Adipocyte (in vitro differentiated cells): ENCODE results near the gene EID3.
"Not testable (repeated sequence)": the region's sequence is repeated elsewhere in the genome, so short reads cannot be mapped to it uniquely, and the experiment has no call there.

Experiments
- DNase-seq: peaks from one replicate; pipeline ENCODE4 v3.0.0-alpha.2; 2015; ENCODE audit warnings: low read depth
- H3K27me3 ChIP-seq: replicated peaks from 2 replicates; pipeline ENCODE4 v1.7.0; 2013; ENCODE audit warnings: mild to moderate bottlenecking, low read length, moderate library complexity; ENCODE audit not compliant: control insufficient read depth, insufficient read depth
- H3K36me3 ChIP-seq: 2 replicates; pipeline ENCODE4 v1.7.0; 2013; ENCODE audit warnings: low read length, mild to moderate bottlenecking, moderate library complexity; ENCODE audit not compliant: control insufficient read depth, insufficient read depth, severe bottlenecking
- H3K4me1 ChIP-seq: 2 replicates; pipeline ENCODE4 v1.7.0; 2013; ENCODE audit warnings: mild to moderate bottlenecking, low read length, moderate library complexity; ENCODE audit not compliant: control insufficient read depth, insufficient read depth
- H3K4me3 ChIP-seq: 2 replicates; pipeline ENCODE4 v1.7.0; 2013; ENCODE audit warnings: mild to moderate bottlenecking, low read length, moderate library complexity
- H3K9ac ChIP-seq: 2 replicates; pipeline ENCODE4 v1.7.0; 2013; ENCODE audit warnings: mild to moderate bottlenecking, low read length, moderate library complexity
- H3K9me3 ChIP-seq: 2 replicates; pipeline ENCODE4 v1.7.0; 2013; ENCODE audit warnings: mild to moderate bottlenecking, low read length, moderate library complexity; ENCODE audit not compliant: control insufficient read depth

The EID3 gene

GRCh38 chr12:104328790-104329189, 25.3 kb downstream of the EID3 start:
- H3K9ac ChIP-seq: no peak overlapping the region
- no peak overlapping the region for H3K4me3 ChIP-seq
- peaks cover 99% of the 10 kb centered on the region for H3K36me3 ChIP-seq
- H3K9me3 ChIP-seq: no peaks in the 10 kb centered on the region
- DNase-seq: no peak
- H3K27me3 ChIP-seq: no peaks in the 10 kb centered on the region
- H3K4me1 ChIP-seq: no peaks in the 10 kb centered on the region

GRCh38 chr12:104329707-104330532, 26.4 kb downstream of the EID3 start:
- H3K9ac ChIP-seq: no peak overlapping the region
- no peaks in the 10 kb centered on the region for H3K9me3 ChIP-seq
- no peaks in the 10 kb centered on the region for H3K27me3 ChIP-seq
- no peak overlapping the region for H3K4me3 ChIP-seq
- DNase-seq: no peak
- peaks cover 5% of the 10 kb centered on the region for H3K4me1 ChIP-seq
- H3K36me3 ChIP-seq: peaks cover 99% of the 10 kb centered on the region

- H3K9me3 ChIP-seq: no peaks in the 10 kb centered on the region
- no peak overlapping the region for H3K9ac ChIP-seq
- DNase-seq: no peak
- no peaks in the 10 kb centered on the region for H3K27me3 ChIP-seq
- peaks cover 5% of the 10 kb centered on the region for H3K4me1 ChIP-seq
- peaks cover 99% of the 10 kb centered on the region for H3K36me3 ChIP-seq
- H3K4me3 ChIP-seq: no peak overlapping the region
Observed at GRCh38 chr12:104331376-104331775, 27.8 kb downstream of the EID3 start.

- not testable (repeated sequence) for H3K27me3 ChIP-seq, H3K4me3 ChIP-seq, DNase-seq, H3K9me3 ChIP-seq, H3K4me1 ChIP-seq
- peaks cover 99% of the 10 kb centered on the region for H3K36me3 ChIP-seq
- peak overlapping the region; percentile 20 for H3K9ac ChIP-seq
Observed at GRCh38 chr12:104332273-104332672, 28.7 kb downstream of the EID3 start.

- H3K4me3 ChIP-seq: no peak overlapping the region
- DNase-seq: no peak
- H3K4me1 ChIP-seq: peaks cover 5% of the 10 kb centered on the region
- no peaks in the 10 kb centered on the region for H3K27me3 ChIP-seq
- no peak overlapping the region for H3K9ac ChIP-seq
- H3K36me3 ChIP-seq: peaks cover 95% of the 10 kb centered on the region
- H3K9me3 ChIP-seq: no peaks in the 10 kb centered on the region
Observed at GRCh38 chr12:104333692-104334255, 30.2 kb downstream of the EID3 start.

GRCh38 chr12:104334581-104334980, 31.0 kb downstream of the EID3 start:
- Histone ChIP-seq H3K9ac (no peak overlapping the region), H3K36me3 (peaks cover 95% of the 10 kb centered on the region), H3K9me3 (no peaks in the 10 kb centered on the region), H3K27me3 (no peaks in the 10 kb centered on the region), H3K4me1 (peaks cover 13% of the 10 kb centered on the region), H3K4me3 (no peak overlapping the region)
- DNase-seq: peak; percentile 47

GRCh38 chr12:104336115-104336514, 32.6 kb downstream of the EID3 start:
- Histone ChIP-seq H3K9me3 (no peaks in the 10 kb centered on the region), H3K36me3 (peaks cover 95% of the 10 kb centered on the region), H3K9ac (peak overlapping the region; percentile 0), H3K4me3 (no peak overlapping the region), H3K27me3 (no peaks in the 10 kb centered on the region), H3K4me1 (peaks cover 28% of the 10 kb centered on the region)
- DNase-seq: no peak

GRCh38 chr12:104337030-104337558, 33.6 kb downstream of the EID3 start:
- Histone ChIP-seq H3K4me3 (no peak overlapping the region), H3K27me3 (no peaks in the 10 kb centered on the region), H3K9me3 (no peaks in the 10 kb centered on the region), H3K4me1 (peaks cover 28% of the 10 kb centered on the region), H3K9ac (no peak overlapping the region), H3K36me3 (peaks cover 95% of the 10 kb centered on the region)
- no peak for DNase-seq

- H3K36me3 ChIP-seq: peaks cover 96% of the 10 kb centered on the region
Observed at GRCh38 chr12:104339663-104340062, 36.1 kb downstream of the EID3 start.

GRCh38 chr12:104340177-104340576, 36.6 kb downstream of the EID3 start:
- DNase-seq: no peak
- Histone ChIP-seq H3K9ac (no peak overlapping the region), H3K4me1 (peaks cover 36% of the 10 kb centered on the region), H3K9me3 (no peaks in the 10 kb centered on the region), H3K4me3 (no peak overlapping the region), H3K27me3 (no peaks in the 10 kb centered on the region), H3K36me3 (peaks cover 96% of the 10 kb centered on the region)

More at GRCh38 chr12:104339663-104340062, 36.1 kb downstream of the EID3 start:
- H3K4me3 ChIP-seq: no peak overlapping the region
- H3K4me1 ChIP-seq: peaks cover 33% of the 10 kb centered on the region
- no peak for DNase-seq
- H3K27me3 ChIP-seq: no peaks in the 10 kb centered on the region
- peak overlapping the region; percentile 4 for H3K9ac ChIP-seq
- no peaks in the 10 kb centered on the region for H3K9me3 ChIP-seq

GRCh38 chr12:104340925-104341611, 37.5 kb downstream of the EID3 start:
- H3K9ac ChIP-seq: peak overlapping the region; percentile 35
- DNase-seq: no peak
- H3K4me3 ChIP-seq: no peak overlapping the region
- H3K4me1 ChIP-seq: peaks cover 42% of the 10 kb centered on the region
- no peaks in the 10 kb centered on the region for H3K9me3 ChIP-seq
- H3K36me3 ChIP-seq: peaks cover 96% of the 10 kb centered on the region
- no peaks in the 10 kb centered on the region for H3K27me3 ChIP-seq
